Measurements from ENCODE around the gene NOTCH1.

NOTCH1 gene

DNA sequence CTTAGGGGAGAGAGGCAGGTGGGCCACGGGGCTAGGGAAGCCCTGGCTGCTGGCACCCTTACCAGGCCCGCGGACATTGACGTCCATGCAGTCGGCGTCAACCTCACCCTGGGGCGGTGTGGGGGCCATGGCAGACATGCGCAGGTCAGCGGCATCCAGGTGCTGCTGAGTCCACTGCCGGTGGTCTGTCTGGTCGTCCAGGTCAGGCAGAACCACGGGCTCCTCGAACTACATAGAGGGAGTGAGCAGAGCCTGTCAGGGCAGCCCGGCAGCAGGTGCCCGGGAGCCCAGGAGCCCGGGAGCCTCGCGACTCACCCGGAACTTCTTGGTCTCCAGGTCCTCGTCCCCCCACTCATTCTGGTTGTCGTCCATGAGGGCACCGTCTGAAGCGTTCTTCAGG is 44.2 kb downstream of the NOTCH1 start:
- TF ChIP-seq POLR2AphosphoS5 (IDR thresholded peaks at IDR 0.05; ENCODE audit: low read depth, low read length) (no peak), FOXP2 (optimal IDR thresholded peaks at IDR 0.05; ENCODE audit: borderline replicate concordance, extremely low read depth, extremely low read length, insufficient read depth) (no peak), SIN3A (IDR thresholded peaks at IDR 0.05; ENCODE audit: borderline replicate concordance, insufficient read depth, low read length) (no peak), TAF1 (IDR thresholded peaks at IDR 0.05; ENCODE audit: borderline replicate concordance, insufficient read depth, low read length) (no peak)
- TF ChIP-seq, protein P1, sequence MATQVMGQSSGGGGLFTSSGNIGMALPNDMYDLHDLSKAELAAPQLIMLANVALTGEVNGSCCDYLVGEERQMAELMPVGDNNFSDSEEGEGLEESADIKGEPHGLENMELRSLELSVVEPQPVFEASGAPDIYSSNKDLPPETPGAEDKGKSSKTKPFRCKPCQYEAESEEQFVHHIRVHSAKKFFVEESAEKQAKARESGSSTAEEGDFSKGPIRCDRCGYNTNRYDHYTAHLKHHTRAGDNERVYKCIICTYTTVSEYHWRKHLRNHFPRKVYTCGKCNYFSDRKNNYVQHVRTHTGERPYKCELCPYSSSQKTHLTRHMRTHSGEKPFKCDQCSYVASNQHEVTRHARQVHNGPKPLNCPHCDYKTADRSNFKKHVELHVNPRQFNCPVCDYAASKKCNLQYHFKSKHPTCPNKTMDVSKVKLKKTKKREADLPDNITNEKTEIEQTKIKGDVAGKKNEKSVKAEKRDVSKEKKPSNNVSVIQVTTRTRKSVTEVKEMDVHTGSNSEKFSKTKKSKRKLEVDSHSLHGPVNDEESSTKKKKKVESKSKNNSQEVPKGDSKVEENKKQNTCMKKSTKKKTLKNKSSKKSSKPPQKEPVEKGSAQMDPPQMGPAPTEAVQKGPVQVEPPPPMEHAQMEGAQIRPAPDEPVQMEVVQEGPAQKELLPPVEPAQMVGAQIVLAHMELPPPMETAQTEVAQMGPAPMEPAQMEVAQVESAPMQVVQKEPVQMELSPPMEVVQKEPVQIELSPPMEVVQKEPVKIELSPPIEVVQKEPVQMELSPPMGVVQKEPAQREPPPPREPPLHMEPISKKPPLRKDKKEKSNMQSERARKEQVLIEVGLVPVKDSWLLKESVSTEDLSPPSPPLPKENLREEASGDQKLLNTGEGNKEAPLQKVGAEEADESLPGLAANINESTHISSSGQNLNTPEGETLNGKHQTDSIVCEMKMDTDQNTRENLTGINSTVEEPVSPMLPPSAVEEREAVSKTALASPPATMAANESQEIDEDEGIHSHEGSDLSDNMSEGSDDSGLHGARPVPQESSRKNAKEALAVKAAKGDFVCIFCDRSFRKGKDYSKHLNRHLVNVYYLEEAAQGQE (IDR thresholded peaks at IDR 0.05; ENCODE audit: insufficient read depth in 1 of 2, low read depth in 2 of 2, low read length in 2 of 2) = no peak

DNA sequence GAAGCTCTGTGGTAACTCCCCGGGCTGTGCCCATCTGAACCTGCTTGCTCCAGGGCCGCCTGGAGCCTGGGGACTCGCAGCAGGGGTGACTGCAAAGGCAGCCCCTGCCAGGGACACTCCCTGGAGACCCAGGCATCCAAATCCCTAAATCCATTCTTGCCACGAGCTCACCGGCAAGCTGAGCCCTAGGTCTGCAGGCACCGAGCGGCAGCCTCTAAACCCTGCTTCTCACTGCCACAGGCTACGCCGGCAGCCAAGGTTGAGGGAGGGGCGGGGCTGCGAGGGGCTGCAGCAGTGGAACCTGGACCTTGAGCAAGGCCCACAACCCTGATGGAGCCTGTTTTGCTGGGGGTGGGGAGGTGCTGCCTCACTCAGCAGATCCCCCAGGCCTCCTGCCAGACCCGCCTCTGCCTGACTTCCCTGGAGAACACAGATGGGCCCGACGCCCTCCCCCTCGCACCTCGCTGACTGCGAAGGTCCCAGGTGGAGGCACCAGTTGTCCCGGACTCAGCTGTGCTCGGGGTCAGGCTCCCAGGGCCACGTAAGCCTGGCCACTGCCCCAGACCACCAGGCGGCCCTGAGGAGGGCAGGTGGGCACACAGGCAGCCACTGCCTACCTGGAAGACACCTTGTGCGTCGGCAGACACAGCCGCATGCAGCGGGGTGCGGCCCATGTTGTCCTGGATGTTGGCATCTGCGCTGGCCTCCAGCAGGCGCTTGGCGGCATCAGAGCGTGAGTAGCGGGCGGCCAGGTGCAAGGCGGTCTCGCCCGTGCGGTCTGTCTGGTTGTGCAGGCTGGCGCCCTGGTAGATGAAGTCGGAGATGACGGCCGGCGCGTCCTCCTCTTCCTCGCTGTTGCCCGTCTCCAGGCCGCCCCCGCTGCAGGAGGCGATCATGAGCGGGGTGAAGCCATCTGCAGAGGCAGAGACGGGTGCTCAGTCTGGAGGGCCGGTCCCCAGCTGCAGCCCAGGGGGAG is 45.6 kb downstream of the NOTCH1 start:
- TF ChIP-seq TAF1 (IDR thresholded peaks at IDR 0.05; ENCODE audit: borderline replicate concordance, insufficient read depth, low read length) = no peak
- no peak for TF ChIP-seq SIN3A (IDR thresholded peaks at IDR 0.05; ENCODE audit: borderline replicate concordance, insufficient read depth, low read length)
- TF ChIP-seq, protein P1 (IDR thresholded peaks at IDR 0.05; ENCODE audit: insufficient read depth in 1 of 2, low read depth in 2 of 2, low read length in 2 of 2) = no peak
- no peak for TF ChIP-seq POLR2AphosphoS5 (IDR thresholded peaks at IDR 0.05; ENCODE audit: low read depth, low read length)
- TF ChIP-seq FOXP2 (optimal IDR thresholded peaks at IDR 0.05; ENCODE audit: borderline replicate concordance, extremely low read depth, extremely low read length, insufficient read depth) = no peak

DNA sequence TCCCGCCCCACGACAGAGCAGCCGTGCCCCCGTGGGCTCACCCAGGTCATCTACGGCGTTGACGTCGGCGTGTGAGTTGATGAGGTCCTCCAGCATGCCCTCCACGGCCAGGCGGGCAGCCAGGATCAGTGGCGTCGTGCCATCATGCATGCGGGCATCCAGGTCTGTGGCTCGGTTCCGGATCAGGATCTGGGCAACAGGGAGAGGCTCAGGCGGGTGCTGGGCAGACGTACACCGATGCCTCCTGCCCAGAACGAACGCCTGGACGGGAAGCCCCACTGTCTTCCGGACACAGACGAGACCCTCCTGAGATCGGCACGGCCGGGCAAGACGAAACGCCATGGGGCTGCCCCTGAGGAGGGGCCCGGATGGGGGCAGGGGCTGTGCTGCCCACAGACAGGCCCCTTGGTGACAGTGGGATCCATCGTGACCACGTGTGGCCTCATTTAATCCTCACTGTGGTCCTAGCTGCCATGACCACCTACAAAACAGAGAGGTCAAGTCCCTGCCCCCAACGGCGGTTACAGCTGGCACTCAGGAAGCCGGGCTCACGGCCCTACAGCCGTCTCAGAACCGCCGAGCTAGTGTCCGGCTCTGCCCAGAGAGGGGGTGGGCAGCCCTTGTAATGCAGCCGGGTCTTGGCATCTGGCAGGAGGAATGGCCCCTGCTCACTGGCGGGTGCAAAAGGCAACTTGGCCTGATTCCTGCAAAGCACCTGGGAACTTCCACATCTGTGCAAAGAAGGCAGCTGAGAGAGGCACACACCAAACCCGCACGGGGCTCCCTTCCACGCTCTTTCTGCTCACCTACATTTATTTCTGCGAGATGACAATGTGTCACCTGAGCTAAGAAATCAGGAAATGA is 46.5 kb downstream of the NOTCH1 start:
- TF ChIP-seq SIN3A (IDR thresholded peaks at IDR 0.05; ENCODE audit: borderline replicate concordance, insufficient read depth, low read length) (no peak), TAF1 (IDR thresholded peaks at IDR 0.05; ENCODE audit: borderline replicate concordance, insufficient read depth, low read length) (no peak), POLR2AphosphoS5 (IDR thresholded peaks at IDR 0.05; ENCODE audit: low read depth, low read length) (no peak), FOXP2 (optimal IDR thresholded peaks at IDR 0.05; ENCODE audit: borderline replicate concordance, extremely low read depth, extremely low read length, insufficient read depth) (no peak)
- TF ChIP-seq, protein P1 (IDR thresholded peaks at IDR 0.05; ENCODE audit: insufficient read depth in 1 of 2, low read depth in 2 of 2, low read length in 2 of 2) = no peak

DNA sequence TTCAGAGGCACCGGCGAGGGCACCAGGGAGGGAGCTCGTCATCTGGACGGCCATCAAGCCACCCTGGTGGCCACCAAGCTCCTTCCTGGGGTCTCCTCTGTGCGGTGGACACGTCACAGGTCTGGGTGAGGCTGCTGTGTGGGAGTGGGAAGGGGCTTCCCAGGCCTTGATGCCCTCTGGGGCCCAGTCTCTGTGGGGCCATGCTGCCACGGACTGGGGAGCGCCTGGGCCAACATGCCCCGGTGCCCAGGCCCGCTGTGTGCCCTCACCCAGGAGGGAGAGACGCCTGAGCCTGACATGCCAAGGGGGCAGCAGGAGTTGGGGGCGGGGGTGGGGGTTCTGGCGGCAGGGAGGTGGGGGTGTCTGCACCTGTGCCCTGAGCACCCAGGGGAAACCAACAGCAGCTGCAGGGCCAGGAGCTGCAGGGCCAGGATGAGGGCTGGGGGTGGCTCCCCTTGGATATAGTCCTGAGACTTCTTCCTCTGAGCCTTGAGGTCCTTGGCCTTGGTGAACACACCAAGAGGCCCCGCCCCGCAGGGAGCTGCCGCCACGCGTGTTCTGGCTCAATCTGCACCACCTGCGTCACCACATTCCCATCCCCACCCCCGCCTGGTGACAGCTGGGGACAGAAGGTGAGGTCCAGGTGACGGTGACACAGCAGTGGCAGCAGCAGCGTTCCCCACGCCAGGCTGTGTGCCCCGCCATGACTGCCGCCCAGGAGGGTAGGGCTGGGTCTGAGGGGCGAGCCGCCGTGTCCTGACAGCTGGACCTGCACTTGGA is 47.7 kb downstream of the NOTCH1 start:
- TF ChIP-seq FOXP2 (optimal IDR thresholded peaks at IDR 0.05; ENCODE audit: borderline replicate concordance, extremely low read depth, extremely low read length, insufficient read depth) (no peak), POLR2AphosphoS5 (IDR thresholded peaks at IDR 0.05; ENCODE audit: low read depth, low read length) (no peak), SIN3A (IDR thresholded peaks at IDR 0.05; ENCODE audit: borderline replicate concordance, insufficient read depth, low read length) (no peak), TAF1 (IDR thresholded peaks at IDR 0.05; ENCODE audit: borderline replicate concordance, insufficient read depth, low read length) (no peak)
- TF ChIP-seq, protein P1 (IDR thresholded peaks at IDR 0.05; ENCODE audit: insufficient read depth in 1 of 2, low read depth in 2 of 2, low read length in 2 of 2) = no peak
